ENCODE data around the gene NFILZ.
"Not testable (repeated sequence)": the region's sequence is repeated elsewhere in the genome, so short reads cannot be mapped to it uniquely, and the experiment has no call there.

NFILZ gene

DNA sequence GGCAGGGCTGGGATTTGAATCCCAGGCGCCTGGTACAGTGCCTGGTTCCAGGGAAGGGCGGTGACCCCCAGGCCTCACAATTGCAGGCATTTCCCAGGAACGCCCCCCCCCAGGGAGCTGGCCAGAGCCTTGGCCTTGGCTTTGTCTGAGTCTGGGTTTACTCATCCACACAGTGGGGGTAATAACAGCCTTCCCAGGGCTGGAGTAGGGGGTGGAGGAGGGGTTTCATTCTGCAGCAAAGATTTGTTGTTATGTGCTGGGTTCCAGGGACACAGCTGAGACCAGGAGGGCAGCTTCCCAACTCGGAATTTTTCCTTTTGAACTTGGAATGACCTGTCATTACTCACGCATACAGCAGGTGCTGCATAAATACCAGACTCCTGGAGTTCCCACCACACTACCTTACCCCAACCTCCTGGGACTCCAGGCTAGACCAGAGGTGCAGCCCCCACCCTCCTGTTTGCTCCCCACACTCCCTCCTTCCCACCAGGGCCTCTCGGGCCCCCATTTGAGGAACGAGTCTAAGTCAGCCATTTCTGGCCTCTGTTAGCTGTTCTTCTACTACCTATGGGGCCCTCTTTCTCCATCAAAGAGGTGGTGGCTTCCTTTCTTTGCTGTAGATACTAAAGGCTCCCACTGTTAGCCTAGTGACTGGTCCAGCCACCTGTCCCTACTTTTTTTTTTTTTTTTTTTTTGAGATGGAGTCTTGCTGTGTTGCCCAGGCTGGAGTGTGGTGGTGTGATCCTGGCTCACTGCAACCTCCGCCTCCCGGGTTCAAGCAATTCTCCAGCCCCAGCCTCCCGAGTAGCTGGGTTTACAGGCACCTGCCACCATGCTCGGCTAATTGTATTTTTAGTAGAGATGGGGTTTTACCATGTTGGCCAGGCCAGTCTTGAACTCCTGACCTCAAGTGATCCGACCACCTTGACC is 18.3 kb upstream of the NFILZ start:
- H3K9ac ChIP-seq (ENCODE audit: insufficient read length, low read depth) = peak overlapping the region; percentile 26
- no peaks in the 10 kb centered on the region for H3K9me3 ChIP-seq (ENCODE audit: insufficient read depth, low read length)
- no peak overlapping the region for H3K4me3 ChIP-seq (ENCODE audit: insufficient read length, low read depth)
- peaks cover 21% of the 10 kb centered on the region for H3K4me1 ChIP-seq (ENCODE audit: insufficient read depth, insufficient read length)
- H3K36me3 ChIP-seq (ENCODE audit: insufficient read depth, insufficient read length, low read length) = peaks cover 4% of the 10 kb centered on the region
- no peak for TF ChIP-seq ZNF274 (IDR thresholded peaks at IDR 0.05; ENCODE audit: low read depth, low read length)
- TF ChIP-seq YY1 (IDR thresholded peaks at IDR 0.05; ENCODE audit: insufficient read depth, insufficient read length) = no peak
- no peak for TF ChIP-seq SUZ12 (IDR thresholded peaks at IDR 0.05; ENCODE audit: extremely low read depth, insufficient read depth, insufficient read length)
- peaks cover 3% of the 10 kb centered on the region for H3K27me3 ChIP-seq (ENCODE audit: insufficient read depth, insufficient read length)
- DNase-seq (ENCODE audit: low read depth, low spot score) = peak; percentile 87

DNA sequence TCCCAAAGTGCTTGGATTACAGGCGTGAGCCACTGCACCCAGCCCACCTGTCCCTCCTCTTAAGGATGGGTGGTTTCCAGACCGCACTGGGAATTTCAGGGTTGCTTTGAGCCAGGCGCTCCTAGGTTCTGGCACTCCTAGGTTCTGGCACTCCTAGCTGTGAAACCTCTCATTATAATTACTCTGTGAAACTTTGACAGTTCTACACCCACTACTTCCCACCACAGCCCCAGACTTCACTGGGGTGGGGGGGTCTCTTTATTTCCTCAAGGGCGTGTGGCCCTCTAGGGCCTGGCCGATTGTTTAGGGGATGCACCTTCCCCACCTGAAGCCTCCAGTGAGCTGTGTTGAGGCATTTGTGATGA is 17.6 kb upstream of the NFILZ start:
- no peaks in the 10 kb centered on the region for H3K9me3 ChIP-seq (ENCODE audit: insufficient read depth, low read length)
- TF ChIP-seq YY1 (IDR thresholded peaks at IDR 0.05; ENCODE audit: insufficient read depth, insufficient read length) (no peak), SUZ12 (IDR thresholded peaks at IDR 0.05; ENCODE audit: extremely low read depth, insufficient read depth, insufficient read length) (no peak), ZNF274 (IDR thresholded peaks at IDR 0.05; ENCODE audit: low read depth, low read length) (no peak)
- H3K4me1 ChIP-seq (ENCODE audit: insufficient read depth, insufficient read length) = peaks cover 21% of the 10 kb centered on the region
- H3K9ac ChIP-seq (ENCODE audit: insufficient read length, low read depth) = no peak overlapping the region
- H3K27me3 ChIP-seq (ENCODE audit: insufficient read depth, insufficient read length) = peaks cover 3% of the 10 kb centered on the region
- no peak overlapping the region for H3K4me3 ChIP-seq (ENCODE audit: insufficient read length, low read depth)
- no peak for DNase-seq (ENCODE audit: low read depth, low spot score)
- peaks cover 4% of the 10 kb centered on the region for H3K36me3 ChIP-seq (ENCODE audit: insufficient read depth, insufficient read length, low read length)

DNA sequence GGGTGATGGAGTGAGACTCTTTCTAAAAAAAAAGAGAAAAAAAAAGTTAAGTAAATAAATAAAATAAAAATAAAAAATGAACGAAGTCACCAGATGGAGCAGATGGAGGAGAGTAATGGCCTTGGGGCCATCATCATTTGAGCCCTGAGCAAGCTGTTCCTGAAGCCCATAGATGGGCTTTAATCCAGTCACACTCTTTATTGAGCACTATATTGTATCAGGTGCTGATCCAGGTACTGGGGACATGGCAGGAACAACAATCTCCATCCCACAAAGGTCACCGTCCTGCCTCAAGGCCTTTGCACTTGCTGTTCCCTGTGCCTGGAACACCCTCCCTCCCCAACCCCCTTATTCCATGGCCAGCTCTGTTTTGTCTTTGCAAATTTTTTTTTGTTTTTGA is 16.0 kb upstream of the NFILZ start:
- H3K9me3 ChIP-seq (ENCODE audit: insufficient read depth, low read length) = no peaks in the 10 kb centered on the region
- H3K9ac ChIP-seq (ENCODE audit: insufficient read length, low read depth) = no peak overlapping the region
- DNase-seq (ENCODE audit: low read depth, low spot score) = no peak
- H3K4me3 ChIP-seq (ENCODE audit: insufficient read length, low read depth) = no peak overlapping the region
- no peaks in the 10 kb centered on the region for H3K36me3 ChIP-seq (ENCODE audit: insufficient read depth, insufficient read length, low read length)
- peaks cover 3% of the 10 kb centered on the region for H3K27me3 ChIP-seq (ENCODE audit: insufficient read depth, insufficient read length)
- TF ChIP-seq ZNF274 (IDR thresholded peaks at IDR 0.05; ENCODE audit: low read depth, low read length) (no peak), SUZ12 (IDR thresholded peaks at IDR 0.05; ENCODE audit: extremely low read depth, insufficient read depth, insufficient read length) (no peak), YY1 (IDR thresholded peaks at IDR 0.05; ENCODE audit: insufficient read depth, insufficient read length) (no peak)
- H3K4me1 ChIP-seq (ENCODE audit: insufficient read depth, insufficient read length) = peaks cover 12% of the 10 kb centered on the region

DNA sequence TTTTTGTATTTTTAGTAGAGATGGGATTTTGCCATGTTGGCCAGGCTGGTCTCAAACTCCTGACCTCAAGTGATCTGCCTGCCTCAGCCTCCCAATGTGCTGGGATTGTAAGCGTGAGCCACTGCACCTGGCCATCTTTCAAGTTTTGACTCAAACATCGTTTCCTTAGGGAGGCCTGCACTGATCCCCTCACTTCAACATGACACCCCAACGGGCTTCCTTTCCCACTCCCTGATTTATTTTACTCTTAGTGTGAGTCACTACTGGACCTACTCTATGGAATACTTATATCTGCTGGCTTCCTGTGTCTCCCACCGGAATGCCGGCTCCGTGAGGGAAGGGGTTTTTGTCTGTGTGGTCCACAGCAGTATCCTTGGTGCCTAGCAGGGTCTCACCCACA is 15.4 kb upstream of the NFILZ start:
- peaks cover 12% of the 10 kb centered on the region for H3K4me1 ChIP-seq (ENCODE audit: insufficient read depth, insufficient read length)
- DNase-seq (ENCODE audit: low read depth, low spot score) = no peak
- H3K9me3 ChIP-seq (ENCODE audit: insufficient read depth, low read length) = no peaks in the 10 kb centered on the region
- H3K4me3 ChIP-seq (ENCODE audit: insufficient read length, low read depth) = no peak overlapping the region
- no peak overlapping the region for H3K9ac ChIP-seq (ENCODE audit: insufficient read length, low read depth)
- no peaks in the 10 kb centered on the region for H3K36me3 ChIP-seq (ENCODE audit: insufficient read depth, insufficient read length, low read length)
- TF ChIP-seq SUZ12 (IDR thresholded peaks at IDR 0.05; ENCODE audit: extremely low read depth, insufficient read depth, insufficient read length) (no peak), YY1 (IDR thresholded peaks at IDR 0.05; ENCODE audit: insufficient read depth, insufficient read length) (no peak), ZNF274 (IDR thresholded peaks at IDR 0.05; ENCODE audit: low read depth, low read length) (no peak)
- H3K27me3 ChIP-seq (ENCODE audit: insufficient read depth, insufficient read length) = peaks cover 3% of the 10 kb centered on the region

DNA sequence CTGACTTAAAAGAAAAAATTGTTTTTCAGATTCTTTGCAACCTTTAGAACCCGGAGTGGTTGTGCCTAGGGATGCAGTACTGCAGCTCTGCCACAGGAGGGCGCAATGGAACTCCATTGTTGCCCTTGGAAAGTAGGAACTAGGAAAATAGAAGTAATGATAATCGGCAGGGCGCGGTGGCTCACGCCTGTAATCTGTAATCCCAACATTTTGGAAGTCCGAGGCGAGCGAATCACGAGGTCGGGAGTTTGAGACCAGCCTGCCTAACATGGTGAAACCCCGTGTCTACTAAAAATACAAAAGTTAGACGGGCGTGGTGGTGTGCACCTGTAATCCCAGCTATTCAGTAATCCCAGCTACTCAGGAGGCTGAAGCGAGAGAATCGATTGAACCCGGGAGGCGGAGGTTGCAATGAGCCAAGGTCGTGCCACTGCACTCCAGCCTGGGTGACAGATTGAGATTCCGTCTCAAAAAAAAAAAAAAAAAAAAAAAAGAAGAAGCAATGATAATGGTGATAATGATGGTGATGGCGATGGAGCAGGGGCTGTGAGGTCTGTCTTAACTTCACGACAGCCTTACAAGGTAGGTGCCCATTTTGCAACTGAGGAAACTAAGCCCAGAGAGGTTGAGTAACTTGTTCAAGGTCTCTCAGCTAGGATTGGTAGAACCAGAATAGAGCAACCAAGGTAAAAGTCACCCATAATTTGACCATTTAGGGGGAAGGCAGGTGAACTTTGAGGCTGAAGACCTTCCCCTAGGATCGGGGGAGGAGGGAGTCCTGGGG is 14.4 kb upstream of the NFILZ start:
- H3K4me3 ChIP-seq (ENCODE audit: insufficient read length, low read depth) = no peak overlapping the region
- no peak overlapping the region for H3K9ac ChIP-seq (ENCODE audit: insufficient read length, low read depth)
- no peak for DNase-seq (ENCODE audit: low read depth, low spot score)
- H3K4me1 ChIP-seq (ENCODE audit: insufficient read depth, insufficient read length) = peaks cover 12% of the 10 kb centered on the region
- no peaks in the 10 kb centered on the region for H3K9me3 ChIP-seq (ENCODE audit: insufficient read depth, low read length)
- no peaks in the 10 kb centered on the region for H3K36me3 ChIP-seq (ENCODE audit: insufficient read depth, insufficient read length, low read length)
- TF ChIP-seq SUZ12 (IDR thresholded peaks at IDR 0.05; ENCODE audit: extremely low read depth, insufficient read depth, insufficient read length) = no peak
- no peak for TF ChIP-seq YY1 (IDR thresholded peaks at IDR 0.05; ENCODE audit: insufficient read depth, insufficient read length)
- no peak for TF ChIP-seq ZNF274 (IDR thresholded peaks at IDR 0.05; ENCODE audit: low read depth, low read length)
- peaks cover 3% of the 10 kb centered on the region for H3K27me3 ChIP-seq (ENCODE audit: insufficient read depth, insufficient read length)

DNA sequence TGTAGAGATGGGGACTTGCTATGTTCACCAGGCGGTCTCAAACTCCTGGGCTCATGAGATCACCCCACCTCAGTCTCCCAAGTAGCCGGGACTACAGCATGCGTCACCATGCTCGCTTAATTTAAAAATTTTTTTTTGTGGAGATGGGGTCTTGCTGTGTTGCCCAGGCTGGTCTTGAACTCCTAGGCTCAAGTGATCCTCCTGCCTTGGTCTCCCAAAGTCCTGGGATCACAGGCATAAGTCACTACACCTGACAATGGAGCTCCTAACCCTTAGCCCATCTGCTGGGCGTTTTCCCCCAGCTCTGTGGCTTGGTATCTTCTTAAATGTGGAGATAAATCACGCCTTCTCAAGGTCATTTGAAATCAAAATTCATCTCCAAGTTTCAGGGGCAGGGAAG is 13.6 kb upstream of the NFILZ start:
- no peak for DNase-seq (ENCODE audit: low read depth, low spot score)
- TF ChIP-seq ZNF274 (IDR thresholded peaks at IDR 0.05; ENCODE audit: low read depth, low read length) (no peak), YY1 (IDR thresholded peaks at IDR 0.05; ENCODE audit: insufficient read depth, insufficient read length) (no peak), SUZ12 (IDR thresholded peaks at IDR 0.05; ENCODE audit: extremely low read depth, insufficient read depth, insufficient read length) (no peak)
- H3K36me3 ChIP-seq (ENCODE audit: insufficient read depth, insufficient read length, low read length) = no peaks in the 10 kb centered on the region
- H3K9me3 ChIP-seq (ENCODE audit: insufficient read depth, low read length) = no peaks in the 10 kb centered on the region
- H3K4me1 ChIP-seq (ENCODE audit: insufficient read depth, insufficient read length) = peaks cover 7% of the 10 kb centered on the region
- H3K4me3 ChIP-seq (ENCODE audit: insufficient read length, low read depth) = no peak overlapping the region
- H3K27me3 ChIP-seq (ENCODE audit: insufficient read depth, insufficient read length) = peaks cover 3% of the 10 kb centered on the region
- peak overlapping the region; percentile 10 for H3K9ac ChIP-seq (ENCODE audit: insufficient read length, low read depth)

DNA sequence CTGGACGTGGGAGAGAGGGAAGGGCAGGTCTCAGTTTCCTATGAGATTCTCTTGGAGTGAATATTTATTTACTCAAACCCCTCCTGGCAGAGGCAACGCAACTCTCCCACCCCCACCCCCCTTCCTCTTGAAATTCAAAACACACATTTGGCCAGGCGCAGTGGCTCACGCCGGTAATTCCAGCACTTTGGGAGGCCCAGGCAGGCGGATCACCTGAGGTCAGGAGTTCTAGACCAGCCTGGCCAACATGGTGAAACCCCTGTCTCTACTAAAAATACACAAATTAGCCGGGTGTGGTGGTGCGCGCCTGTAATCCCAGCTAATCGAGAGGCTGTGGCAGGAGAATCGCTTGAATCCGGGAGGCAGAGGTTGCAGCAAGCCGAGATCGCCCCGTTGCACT is 13.1 kb upstream of the NFILZ start:
- DNase-seq (ENCODE audit: low read depth, low spot score); H3K4me1 ChIP-seq (ENCODE audit: insufficient read depth, insufficient read length); H3K27me3 ChIP-seq (ENCODE audit: insufficient read depth, insufficient read length): not testable (repeated sequence)

More for the DNA sequence above, 13.1 kb upstream of the NFILZ start:
- not testable (repeated sequence) for H3K9me3 ChIP-seq (ENCODE audit: insufficient read depth, low read length); H3K4me3 ChIP-seq (ENCODE audit: insufficient read length, low read depth); H3K36me3 ChIP-seq (ENCODE audit: insufficient read depth, insufficient read length, low read length)
- H3K9ac ChIP-seq (ENCODE audit: insufficient read length, low read depth) = peak overlapping the region; percentile 10

Measured in NT2/D1 (cell line).